ENCODE data around the gene SIRT7. TPM values are rescaled to one million over a fixed set of nuclear protein-coding genes. Genes with fewer than 3 reads are reported as not detected.
A peak's percentile ranks its signal among the peaks of the same experiment; 100 is the strongest.

SIRT7 gene
- total RNA-seq, 2 experiments from 2014 or later: 56.7 to 57.5 TPM

DNA sequence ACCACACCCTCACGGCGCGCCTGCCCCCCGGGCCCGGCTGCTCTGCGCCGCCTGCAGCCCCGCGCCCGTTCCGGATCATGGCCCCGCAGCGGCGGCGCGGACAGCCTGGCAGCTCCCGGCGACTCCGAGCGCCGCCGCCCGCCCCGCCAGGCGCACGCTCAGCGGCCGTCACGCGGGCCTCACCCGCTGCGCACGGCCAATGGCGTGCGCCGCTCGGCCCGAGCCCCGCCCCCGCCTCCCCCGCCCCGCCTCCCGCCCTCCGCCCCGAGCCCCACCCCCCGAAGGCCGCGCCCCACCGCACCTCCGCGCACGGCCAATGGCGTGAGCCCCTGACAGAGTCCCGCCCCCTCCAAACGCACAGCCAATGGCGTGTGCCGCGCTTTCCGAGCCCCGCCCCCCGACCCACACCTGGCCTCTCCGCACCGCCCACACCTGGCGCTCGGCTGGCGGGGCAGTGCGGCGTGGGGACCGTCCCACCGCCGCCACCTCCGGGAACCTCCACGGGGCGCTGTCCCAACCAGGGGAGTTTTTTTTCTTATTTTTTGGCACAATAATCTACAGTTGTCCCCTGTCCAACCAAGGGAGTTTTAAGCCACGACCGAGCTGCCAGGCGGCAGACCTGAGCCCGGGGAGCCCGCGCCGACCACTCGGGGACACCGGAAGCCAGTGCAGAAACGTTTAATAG lies 6.6 kb downstream of the SIRT7 start, which contains the start of gene PCYT2:
TSS of gene PCYT2 (minus strand) at position 123 of the 685 bp plus-strand sequence. CDS start at position 79, 44 bp downstream.
- POLR2A ChIA-PET: interaction anchor here (0.6 to 3.6 kb wide), 4 partner anchors 16 to 51 kb away, joined by 3 to 13 read pairs (median 5); partner anchors contain the start of genes ARHGDIA, MAFG and P4HB
- Mint-ChIP-seq H3K4me3 (peak within 1 kb of the TSS; percentile 92), H3K4me1 (ENCODE audit: low read depth) (peaks cover 11% of the 10 kb centered on the region), H3K9me3 (no peaks in the 10 kb centered on the region), H3K27ac (peak within 1 kb of the TSS; percentile 73), H3K27me3 (no peaks in the 10 kb centered on the region), H3K36me3 (ENCODE audit: low read depth) (peaks cover 42% of the 10 kb centered on the region)
- H3K36me3 ChIP-seq (ENCODE audit: insufficient read depth, low read length): peaks cover 52% of the 10 kb centered on the region
- H3K27me3 ChIP-seq (ENCODE audit: control insufficient read depth in 1 of 2, insufficient read depth in 2 of 2, low read length in 2 of 2): no peaks in the 10 kb centered on the region
- DNase-seq (peak; percentile 89 to 97 (median 93)), ATAC-seq (ENCODE audit: poor library complexity) (peak; percentile 97)
- H3K4me3 ChIP-seq (ENCODE audit: low read length): peak within 1 kb of the TSS; percentile 72
- peak within 1 kb of the TSS in 1 of 2 donors; percentile 29 for H3K27ac ChIP-seq (ENCODE audit: low read depth in 1 of 2, low read length in 2 of 2)
- intact Hi-C loops (cut with DNase I, micrococcal nuclease): loop anchor here (1.0 to 2.0 kb wide), 4 partner anchors 15 to 51 kb away; partner anchors contain the start of genes ALYREF (in 2 of the 2), ANAPC11 (in 2 of the 2), MAFG (in 1 of the 2) and P4HB (in 1 of the 2)
- peaks cover 33% of the 10 kb centered on the region for H3K4me1 ChIP-seq (ENCODE audit: insufficient read depth, low read length)
- TF ChIP-seq, protein P1, sequence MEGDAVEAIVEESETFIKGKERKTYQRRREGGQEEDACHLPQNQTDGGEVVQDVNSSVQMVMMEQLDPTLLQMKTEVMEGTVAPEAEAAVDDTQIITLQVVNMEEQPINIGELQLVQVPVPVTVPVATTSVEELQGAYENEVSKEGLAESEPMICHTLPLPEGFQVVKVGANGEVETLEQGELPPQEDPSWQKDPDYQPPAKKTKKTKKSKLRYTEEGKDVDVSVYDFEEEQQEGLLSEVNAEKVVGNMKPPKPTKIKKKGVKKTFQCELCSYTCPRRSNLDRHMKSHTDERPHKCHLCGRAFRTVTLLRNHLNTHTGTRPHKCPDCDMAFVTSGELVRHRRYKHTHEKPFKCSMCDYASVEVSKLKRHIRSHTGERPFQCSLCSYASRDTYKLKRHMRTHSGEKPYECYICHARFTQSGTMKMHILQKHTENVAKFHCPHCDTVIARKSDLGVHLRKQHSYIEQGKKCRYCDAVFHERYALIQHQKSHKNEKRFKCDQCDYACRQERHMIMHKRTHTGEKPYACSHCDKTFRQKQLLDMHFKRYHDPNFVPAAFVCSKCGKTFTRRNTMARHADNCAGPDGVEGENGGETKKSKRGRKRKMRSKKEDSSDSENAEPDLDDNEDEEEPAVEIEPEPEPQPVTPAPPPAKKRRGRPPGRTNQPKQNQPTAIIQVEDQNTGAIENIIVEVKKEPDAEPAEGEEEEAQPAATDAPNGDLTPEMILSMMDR (IDR thresholded peaks at IDR 0.05): no peak
- H3K9me3 ChIP-seq (ENCODE audit: control insufficient read depth in 1 of 2, insufficient read depth in 1 of 2, low read length in 2 of 2): no peaks in the 10 kb centered on the region
- CTCF ChIA-PET: interaction anchor here (1.1 to 1.5 kb wide), 2 partner anchors 15 to 18 kb away, joined by 3 read pairs; no protein-coding TSS in a partner anchor

GRCh38 chr17:81910840-81911276 lies 7.1 kb downstream of the SIRT7 start:
- H3K9me3 ChIP-seq (ENCODE audit: control insufficient read depth in 1 of 2, insufficient read depth in 1 of 2, low read length in 2 of 2): no peaks in the 10 kb centered on the region
- peaks cover 29% of the 10 kb centered on the region for H3K4me1 ChIP-seq (ENCODE audit: insufficient read depth, low read length)
- H3K27me3 ChIP-seq (ENCODE audit: control insufficient read depth in 1 of 2, insufficient read depth in 2 of 2, low read length in 2 of 2): no peaks in the 10 kb centered on the region
- H3K27ac Mint-ChIP-seq: peak overlapping the region; percentile 73
- H3K4me1 Mint-ChIP-seq (ENCODE audit: low read depth): peaks cover 7% of the 10 kb centered on the region
- peak overlapping the region; percentile 92 for H3K4me3 Mint-ChIP-seq
- POLR2A ChIA-PET: interaction anchor here (0.6 to 3.6 kb wide), 4 partner anchors 17 to 50 kb away, joined by 3 to 13 read pairs (median 5); partner anchors contain the start of genes ARHGDIA, MAFG and P4HB
- H3K4me3 ChIP-seq (ENCODE audit: low read length): peak overlapping the region; percentile 72
- H3K36me3 ChIP-seq (ENCODE audit: insufficient read depth, low read length): peaks cover 50% of the 10 kb centered on the region
- H3K36me3 Mint-ChIP-seq (ENCODE audit: low read depth): peaks cover 37% of the 10 kb centered on the region
- no peaks in the 10 kb centered on the region for H3K27me3 Mint-ChIP-seq
- DNase-seq (no peak), ATAC-seq (ENCODE audit: poor library complexity) (no peak)
- H3K27ac ChIP-seq (ENCODE audit: low read depth in 1 of 2, low read length in 2 of 2): no peak overlapping the region
- CTCF ChIA-PET: interaction anchor here (1.5 kb wide), 1 partner anchor 15 kb away, joined by 3 read pairs; no protein-coding TSS in a partner anchor
- H3K9me3 Mint-ChIP-seq: no peaks in the 10 kb centered on the region
- TF ChIP-seq, protein P1 (IDR thresholded peaks at IDR 0.05): no peak
- intact Hi-C loops (cut with DNase I, micrococcal nuclease): loop anchor here (1.0 to 2.0 kb wide), 4 partner anchors 16 to 51 kb away; partner anchors contain the start of genes ALYREF (in 2 of the 2), ANAPC11 (in 2 of the 2), MAFG (in 1 of the 2) and P4HB (in 1 of the 2)

DNA sequence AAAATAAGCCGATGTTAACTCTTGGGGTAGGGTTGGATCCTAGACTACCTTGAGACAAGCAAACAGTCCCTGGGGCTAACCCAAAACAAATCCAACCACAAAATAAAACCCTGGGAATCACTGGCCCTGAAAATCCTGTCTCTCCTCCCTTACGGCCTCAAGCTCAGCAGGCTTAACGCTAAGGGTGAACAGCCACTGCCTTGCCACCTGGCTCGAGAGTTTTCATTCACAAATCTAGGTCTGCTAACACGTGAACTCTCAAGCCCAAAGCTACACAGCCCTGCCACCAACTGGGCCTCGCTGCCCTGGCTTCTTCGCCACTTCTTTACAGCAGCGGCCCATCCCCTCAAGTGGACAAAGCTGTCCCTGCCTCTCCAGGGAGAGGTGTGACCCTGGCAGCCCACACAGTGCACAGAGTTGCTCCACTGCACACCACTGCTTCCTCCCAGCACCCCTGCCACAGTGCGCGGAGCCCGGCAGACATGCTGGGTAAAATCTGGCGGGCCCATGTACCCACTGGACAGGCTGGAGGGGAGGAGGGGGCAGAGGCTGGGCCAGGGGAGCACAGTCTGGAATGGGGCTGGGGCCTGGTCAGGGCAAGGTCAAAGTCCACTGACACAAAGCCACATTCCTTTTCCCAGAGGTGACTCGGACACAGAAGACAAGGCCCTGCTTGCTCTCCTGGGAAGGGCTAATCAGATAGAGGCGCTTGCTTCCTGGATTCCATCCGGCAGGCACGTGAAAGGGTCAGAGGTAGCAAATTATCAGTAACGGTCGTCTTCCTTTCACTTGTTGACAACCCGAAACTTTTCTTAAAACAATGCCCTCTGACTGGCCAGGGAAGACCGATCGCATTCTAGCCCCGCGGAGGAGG lies 7.8 kb downstream of the SIRT7 start:
- H3K27me3 ChIP-seq (ENCODE audit: control insufficient read depth in 1 of 2, insufficient read depth in 2 of 2, low read length in 2 of 2): no peaks in the 10 kb centered on the region
- H3K9me3 ChIP-seq (ENCODE audit: control insufficient read depth in 1 of 2, insufficient read depth in 1 of 2, low read length in 2 of 2): no peaks in the 10 kb centered on the region
- Mint-ChIP-seq H3K9me3 (no peaks in the 10 kb centered on the region), H3K4me1 (ENCODE audit: low read depth) (peaks cover 4% of the 10 kb centered on the region), H3K36me3 (ENCODE audit: low read depth) (peaks cover 32% of the 10 kb centered on the region), H3K4me3 (peak overlapping the region; percentile 92), H3K27ac (peak overlapping the region; percentile 73), H3K27me3 (no peaks in the 10 kb centered on the region)
- ChIA-PET CTCF (no interaction called here), POLR2A (interaction anchor here (0.6 to 3.6 kb wide), 4 partner anchors 18 to 50 kb away, joined by 3 to 13 read pairs (median 4); partner anchors contain the start of genes ANAPC11, ARHGDIA and P4HB)
- TF ChIP-seq, protein P1 (IDR thresholded peaks at IDR 0.05): no peak
- peak overlapping the region; percentile 72 for H3K4me3 ChIP-seq (ENCODE audit: low read length)
- H3K36me3 ChIP-seq (ENCODE audit: insufficient read depth, low read length): peaks cover 49% of the 10 kb centered on the region
- DNase-seq (no peak), ATAC-seq (ENCODE audit: poor library complexity) (no peak)
- intact Hi-C loops (cut with DNase I, micrococcal nuclease): loop anchor here (2.0 kb wide), 2 partner anchors 17 to 19 kb away; partner anchors contain the start of genes ALYREF (in 1 of the 2), ANAPC11 (in 1 of the 2) and MAFG (in 1 of the 2)
- peaks cover 24% of the 10 kb centered on the region for H3K4me1 ChIP-seq (ENCODE audit: insufficient read depth, low read length)
- no peak overlapping the region for H3K27ac ChIP-seq (ENCODE audit: low read depth in 1 of 2, low read length in 2 of 2)

Measured in CD4-positive, alpha-beta T cell (primary cell).